Activated naive CD8-positive, alpha-beta T cell treated with anti-CD3 and anti-CD28 coated beads, Interleukin-2, amount 10 ng/mL, durations not matched to agents 7 days and 5 days (primary cell): ENCODE measurements around the gene CMAS. TPM values are rescaled to one million over a fixed set of nuclear protein-coding genes. Genes with fewer than 3 reads are reported as not detected.
A peak's percentile ranks its signal among the peaks of the same experiment; 100 is the strongest.

Experiments used
- ATAC-seq: fragments of 150-1000 bp; cut with Tn5 transposase; one replicate; pipeline ENCODE4 v1.10.0; 2021; ENCODE audit warnings: low read depth, moderate library complexity
- POLR2A ChIA-PET: fragments of 350-600 bp; sonication (Branson Sonifier 250); formaldehyde crosslinking; loops from one replicate; lab custom pipeline; 2021; ENCODE audit warnings: antibody characterized with exemption; lab: Charles Lee
- DNase-seq: peaks from one replicate; pipeline ENCODE4 v3.0.0; 2021
- H3K27ac Mint-ChIP-seq: one replicate; pipeline ENCODE4 v1.8.0; 2022; ENCODE audit warnings: mild to moderate bottlenecking, mixed read lengths
- H3K27me3 Mint-ChIP-seq: one replicate; pipeline ENCODE4 v1.8.0; 2022; ENCODE audit warnings: mild to moderate bottlenecking, moderate library complexity, mixed read lengths
- H3K36me3 Mint-ChIP-seq: one replicate; pipeline ENCODE4 v1.8.0; 2021; ENCODE audit warnings: mild to moderate bottlenecking, mixed read lengths
- H3K4me1 Mint-ChIP-seq: one replicate; pipeline ENCODE4 v1.8.0; 2021; ENCODE audit warnings: mixed read lengths
- H3K4me3 Mint-ChIP-seq: one replicate; pipeline ENCODE4 v1.8.0; 2022; ENCODE audit warnings: mild to moderate bottlenecking, moderate library complexity, mixed read lengths
- H3K9me3 Mint-ChIP-seq: one replicate; pipeline ENCODE4 v1.8.0; 2021; ENCODE audit warnings: mixed read lengths
- total RNA-seq, 2 experiments: library from RNA; stranded (reverse); gene quantifications; one replicate each; pipeline ENCODE4 v1.2.3, GENCODE V29; 2021

The CMAS gene
- total RNA-seq, 2 experiments from 2014 or later: 33.9 to 34.4 TPM

DNA sequence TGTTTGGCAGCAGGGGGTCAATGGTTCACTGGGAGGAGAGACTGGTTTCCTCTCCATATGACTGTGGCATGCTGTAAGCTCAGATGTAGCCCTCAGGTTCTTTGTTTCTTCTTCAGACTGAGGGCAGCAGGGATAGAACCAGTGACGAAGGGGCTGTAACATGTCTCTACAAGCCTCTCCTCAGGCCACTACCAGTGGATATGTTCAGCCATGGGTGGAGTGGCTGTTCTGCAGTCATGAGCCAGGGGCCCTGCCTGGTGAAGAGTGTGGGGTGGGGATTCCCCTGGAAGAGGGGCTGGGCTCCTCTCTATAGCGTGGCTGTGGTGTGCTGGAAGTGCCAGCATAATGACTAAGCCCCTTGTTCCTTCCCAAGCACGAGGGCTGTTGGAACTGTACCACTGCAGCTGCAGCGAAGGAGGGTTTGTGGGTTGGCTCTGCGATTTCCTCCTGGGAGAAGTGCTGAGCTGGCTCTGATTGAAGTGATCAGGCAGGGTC lies 55.8 kb downstream of the CMAS start:
- no peak for ATAC-seq
- Mint-ChIP-seq H3K9me3 (peaks cover 3% of the 10 kb centered on the region), H3K4me1 (no peaks in the 10 kb centered on the region), H3K36me3 (no peaks in the 10 kb centered on the region), H3K27ac (no peak overlapping the region), H3K27me3 (peaks cover 10% of the 10 kb centered on the region), H3K4me3 (no peak overlapping the region)
- POLR2A ChIA-PET: no interaction called here
- no peak for DNase-seq

DNA sequence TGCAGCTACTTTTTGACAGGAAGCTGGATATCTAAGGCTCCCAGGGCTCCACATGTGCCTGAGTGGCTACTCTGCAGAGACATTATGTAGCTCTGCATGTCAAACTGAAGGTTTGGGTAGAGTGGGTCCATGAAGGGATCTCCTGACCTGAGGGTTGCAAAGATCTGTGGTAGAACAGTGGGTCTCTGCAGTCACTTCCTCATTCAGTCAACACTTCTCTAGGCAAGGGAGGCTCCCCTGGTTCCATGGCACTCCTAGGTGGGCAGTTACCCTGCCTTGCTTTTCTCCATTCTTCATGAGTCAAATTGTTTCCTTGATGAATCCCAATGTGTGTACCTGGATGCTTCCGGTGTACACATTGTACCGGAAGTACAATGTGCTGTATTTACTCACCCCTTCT lies 57.4 kb downstream of the CMAS start:
- H3K4me1 Mint-ChIP-seq: no peaks in the 10 kb centered on the region
- H3K36me3 Mint-ChIP-seq: peaks cover 1% of the 10 kb centered on the region
- POLR2A ChIA-PET: no interaction called here
- no peak for ATAC-seq
- no peak overlapping the region for H3K4me3 Mint-ChIP-seq
- H3K9me3 Mint-ChIP-seq: peaks cover 6% of the 10 kb centered on the region
- DNase-seq: no peak
- no peak overlapping the region for H3K27ac Mint-ChIP-seq
- no peaks in the 10 kb centered on the region for H3K27me3 Mint-ChIP-seq

DNA sequence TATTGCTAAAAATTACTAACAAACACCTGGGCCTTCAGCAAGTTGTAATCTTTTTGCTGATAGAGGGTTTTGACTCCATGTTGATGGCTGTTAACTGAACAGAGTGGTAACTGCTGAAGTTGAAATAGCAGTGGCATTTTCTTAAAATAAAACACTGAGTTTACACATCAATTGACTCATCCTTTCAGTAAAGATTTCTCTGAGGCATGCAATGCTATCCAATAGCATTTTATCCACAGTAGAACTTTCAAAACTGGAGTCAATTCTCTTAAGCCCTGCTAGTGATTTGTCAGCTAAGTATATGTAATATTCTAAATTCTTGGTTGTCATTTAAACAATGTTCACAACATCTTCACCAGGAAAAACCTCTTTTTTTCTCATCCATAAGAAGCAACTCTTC lies 59.5 kb downstream of the CMAS start:
- POLR2A ChIA-PET: no interaction called here
- Mint-ChIP-seq H3K4me1 (peaks cover 16% of the 10 kb centered on the region), H3K9me3 (peaks cover 12% of the 10 kb centered on the region), H3K27me3 (no peaks in the 10 kb centered on the region), H3K4me3 (no peak overlapping the region), H3K27ac (no peak overlapping the region), H3K36me3 (peaks cover 8% of the 10 kb centered on the region)
- no peak for ATAC-seq
- no peak for DNase-seq

DNA sequence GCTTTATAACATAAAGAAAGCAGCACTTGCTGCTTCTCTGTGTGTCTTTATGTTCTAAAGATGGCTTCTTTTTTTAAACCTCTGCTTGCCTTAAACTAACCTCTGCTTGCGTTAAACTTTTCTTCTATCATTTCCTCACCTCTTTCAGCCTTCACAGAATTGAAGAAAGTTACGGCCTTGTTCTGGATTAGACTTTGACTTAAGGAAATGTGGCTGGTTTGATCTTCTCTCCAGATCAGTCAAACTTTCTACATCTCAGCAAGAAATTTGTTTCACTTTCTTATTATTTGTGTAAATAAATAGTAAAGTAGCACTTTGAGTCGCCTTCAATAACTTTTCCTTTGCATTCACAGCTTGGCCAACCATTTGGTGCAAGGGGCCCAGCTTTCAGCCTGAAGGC lies 64.2 kb downstream of the CMAS start:
- POLR2A ChIA-PET: no interaction called here

More for the DNA sequence above, 64.2 kb downstream of the CMAS start:
- ATAC-seq (peak; percentile 36), DNase-seq (no peak)
- Mint-ChIP-seq H3K9me3 (peaks cover 14% of the 10 kb centered on the region), H3K4me1 (peaks cover 16% of the 10 kb centered on the region), H3K4me3 (no peak overlapping the region), H3K27ac (peak overlapping the region; percentile 66), H3K27me3 (no peaks in the 10 kb centered on the region), H3K36me3 (peaks cover 8% of the 10 kb centered on the region)

Other genes with a start within 250 kb of the CMAS start
- gene ABCC9, start 104.8 kb upstream of the CMAS start, total RNA-seq: not detected